GM18870 (cell line): ENCODE results near the gene TXNDC15.
A peak's percentile ranks its signal among the peaks of the same experiment; 100 is the strongest.
"Not testable (repeated sequence)": the region's sequence is repeated elsewhere in the genome, so short reads cannot be mapped to it uniquely, and the experiment has no call there.

Experiments used
- ATAC-seq: cut with Tn5 transposase; IDR thresholded peaks from one replicate; pipeline ENCODE4 v1.9.1; 2021; ENCODE audit warnings: moderate library complexity; ENCODE audit not compliant: unreplicated experiment

The TXNDC15 gene, protein sequence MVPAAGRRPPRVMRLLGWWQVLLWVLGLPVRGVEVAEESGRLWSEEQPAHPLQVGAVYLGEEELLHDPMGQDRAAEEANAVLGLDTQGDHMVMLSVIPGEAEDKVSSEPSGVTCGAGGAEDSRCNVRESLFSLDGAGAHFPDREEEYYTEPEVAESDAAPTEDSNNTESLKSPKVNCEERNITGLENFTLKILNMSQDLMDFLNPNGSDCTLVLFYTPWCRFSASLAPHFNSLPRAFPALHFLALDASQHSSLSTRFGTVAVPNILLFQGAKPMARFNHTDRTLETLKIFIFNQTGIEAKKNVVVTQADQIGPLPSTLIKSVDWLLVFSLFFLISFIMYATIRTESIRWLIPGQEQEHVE

GRCh38 chr5:134873987-134874830 is at the start of gene TXNDC15:
TSS of gene TXNDC15 (plus strand) at chr5:134874371. CDS start at chr5:134874428, 57 bp downstream.
- no peak for ATAC-seq

- ATAC-seq, result no peak
Observed at GRCh38 chr5:134824681-134825080, 49.5 kb upstream of the TXNDC15 start.

DNA sequence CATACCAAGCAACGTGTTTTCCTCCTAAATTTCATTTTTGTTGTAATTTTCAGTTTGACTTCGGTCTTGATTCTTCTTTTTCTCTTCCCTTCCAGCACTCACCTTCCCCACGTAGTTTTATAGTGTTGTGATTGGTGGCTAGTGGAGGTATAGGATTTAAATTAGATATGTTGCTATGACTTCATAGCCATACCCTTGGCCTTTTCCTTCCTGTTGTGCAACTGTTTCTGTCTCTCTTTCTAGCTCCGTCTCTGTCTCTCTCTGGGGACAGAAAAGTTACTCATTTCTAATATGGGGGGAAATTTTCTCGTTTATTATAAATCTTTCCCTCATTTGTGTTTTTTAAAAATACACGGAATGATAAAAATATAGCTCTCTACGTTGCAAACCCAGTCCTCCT is 49.0 kb upstream of the TXNDC15 start:
- ATAC-seq, result no peak

- no peak for ATAC-seq
Observed at GRCh38 chr5:134833340-134834032, 40.7 kb upstream of the TXNDC15 start.

- no peak for ATAC-seq
Observed at GRCh38 chr5:134835623-134836022, 38.5 kb upstream of the TXNDC15 start.

- no peak for ATAC-seq
Observed at GRCh38 chr5:134837530-134838181, 36.5 kb upstream of the TXNDC15 start.

DNA sequence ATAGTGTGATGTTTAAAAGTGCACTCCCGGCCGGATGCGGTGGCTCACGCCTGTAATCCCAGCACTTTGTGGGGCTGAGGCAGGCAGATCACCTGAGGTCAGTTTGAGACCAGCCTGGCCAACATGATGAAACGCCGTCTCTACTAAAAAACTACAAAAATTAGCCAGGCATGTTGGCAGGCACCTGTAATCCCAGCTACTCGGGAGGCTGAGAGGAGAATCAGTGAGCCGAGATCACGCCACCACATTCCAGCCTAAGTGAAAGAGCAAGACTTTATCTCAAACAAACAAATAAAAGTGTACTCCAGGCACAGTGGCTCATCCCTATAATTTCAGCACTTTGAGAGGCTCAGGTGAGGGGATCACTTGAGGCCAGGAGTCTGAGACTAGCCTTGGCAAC is 35.8 kb upstream of the TXNDC15 start:
- not testable (repeated sequence) for ATAC-seq

GRCh38 chr5:134840811-134841210 is 33.4 kb upstream of the TXNDC15 start:
- ATAC-seq, result no peak

- ATAC-seq, result no peak
Observed at GRCh38 chr5:134844252-134844651, 29.9 kb upstream of the TXNDC15 start.

GRCh38 chr5:134845335-134845851 is 28.8 kb upstream of the TXNDC15 start:
- no peak for ATAC-seq

GRCh38 chr5:134845852-134846640 is 28.1 kb upstream of the TXNDC15 start, which contains the start of gene C5orf24:
TSS of gene C5orf24 (plus strand) at chr5:134845968. CDS start at chr5:134854901, 8,933 bp downstream.
- peak; percentile 74 for ATAC-seq

GRCh38 chr5:134846641-134846960 is 27.6 kb upstream of the TXNDC15 start:
- no peak for ATAC-seq

DNA sequence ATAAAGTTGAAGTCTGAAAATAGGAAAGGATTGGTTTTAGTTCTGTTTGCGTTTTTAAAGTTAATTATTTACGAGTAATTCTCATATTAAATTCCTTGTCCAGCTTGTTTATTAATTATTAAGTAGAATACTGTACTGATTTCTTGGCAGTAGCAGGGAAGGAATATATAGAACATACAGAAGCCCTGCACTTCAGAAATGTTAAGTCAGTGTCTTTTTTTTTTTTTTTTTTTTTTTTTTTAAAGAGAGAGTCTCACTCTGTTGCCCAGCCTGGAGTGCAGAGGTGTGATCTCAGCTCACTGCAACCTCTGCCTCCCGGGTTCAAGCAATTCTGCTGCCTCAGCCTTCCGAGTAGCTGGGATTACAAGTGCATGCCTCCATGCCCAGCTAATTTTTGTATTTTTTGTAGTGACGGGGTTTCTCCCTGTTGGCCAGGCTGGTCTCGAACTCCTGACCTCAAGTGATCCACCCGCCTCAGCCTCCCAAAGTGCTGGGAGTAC is 24.7 kb upstream of the TXNDC15 start:
- not testable (repeated sequence) for ATAC-seq

DNA sequence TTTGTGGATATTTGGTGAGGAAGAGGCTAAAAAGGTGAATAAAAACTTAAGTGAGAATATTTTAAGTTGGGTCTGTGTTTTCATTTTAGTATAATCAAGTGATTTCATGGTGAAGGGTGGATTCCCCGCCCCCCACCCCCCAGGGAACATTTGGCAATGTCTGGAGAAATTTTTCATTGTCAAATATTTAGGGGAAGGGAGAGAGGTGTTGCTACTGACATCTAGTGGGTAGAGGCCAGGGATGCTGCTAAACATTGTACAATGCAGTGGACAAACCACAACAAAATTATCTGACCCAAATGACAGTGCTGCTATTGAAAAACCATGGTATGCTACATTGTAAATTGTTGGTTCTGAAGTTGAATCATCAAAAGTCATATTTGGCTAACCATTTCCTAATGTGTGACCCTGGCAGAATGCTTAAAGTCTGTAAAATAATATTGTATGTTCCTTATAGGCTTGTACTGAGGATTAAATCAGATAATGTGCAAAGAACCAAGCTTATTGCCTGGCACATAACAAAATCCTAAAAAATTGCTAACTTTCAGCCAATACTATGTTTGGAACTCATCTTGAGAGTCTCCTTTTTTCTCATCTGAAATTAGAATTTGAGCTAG is 22.8 kb upstream of the TXNDC15 start:
- ATAC-seq, result no peak

- ATAC-seq, result not testable (repeated sequence)
Observed at GRCh38 chr5:134856465-134856864, 17.7 kb upstream of the TXNDC15 start.

DNA sequence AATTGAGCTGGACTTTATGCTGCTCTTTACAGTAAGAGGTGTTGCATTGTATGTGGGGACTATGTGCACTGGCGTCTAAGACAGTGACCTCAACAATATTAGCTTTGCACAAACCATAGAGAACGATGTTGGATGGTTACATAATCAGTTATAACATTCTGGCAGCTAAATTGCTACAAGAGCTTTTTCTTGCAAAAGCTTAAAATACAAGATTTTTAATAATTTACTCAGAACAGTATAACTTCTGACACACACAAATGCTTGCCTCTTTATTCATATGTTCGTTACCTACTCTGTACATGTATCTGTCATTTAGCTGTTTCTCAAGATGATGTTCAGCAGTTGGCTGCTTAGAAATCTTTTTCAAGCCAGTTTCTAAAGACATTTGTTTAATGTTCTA is 16.8 kb upstream of the TXNDC15 start:
- ATAC-seq, result no peak

DNA sequence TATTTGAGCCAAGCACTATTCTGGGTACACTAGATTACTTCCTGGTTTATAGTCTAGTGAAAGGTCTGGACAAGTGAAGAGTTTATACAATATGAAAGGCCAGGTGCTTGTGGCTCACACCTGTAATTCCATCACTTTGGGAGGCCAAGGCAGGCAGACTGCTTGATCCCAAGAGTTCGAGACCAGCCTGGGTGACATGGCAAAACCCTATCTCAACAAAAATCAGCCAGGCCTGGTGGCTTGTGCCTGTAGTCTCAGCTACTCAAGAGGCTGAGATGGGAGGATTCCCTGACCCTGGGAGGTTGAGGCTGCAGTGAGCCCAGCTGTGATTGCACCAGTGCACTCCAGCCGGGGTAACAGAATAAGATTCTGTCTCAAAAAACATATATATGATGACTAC is 9.5 kb upstream of the TXNDC15 start:
- ATAC-seq, result no peak

GRCh38 chr5:134873494-134873893 is 677 bp upstream of the TXNDC15 start:
- ATAC-seq, result no peak
